Measurements from ENCODE around the gene PEX14.
"Not testable (repeated sequence)": the region's sequence is repeated elsewhere in the genome, so short reads cannot be mapped to it uniquely, and the experiment has no call there.

PEX14 gene

DNA sequence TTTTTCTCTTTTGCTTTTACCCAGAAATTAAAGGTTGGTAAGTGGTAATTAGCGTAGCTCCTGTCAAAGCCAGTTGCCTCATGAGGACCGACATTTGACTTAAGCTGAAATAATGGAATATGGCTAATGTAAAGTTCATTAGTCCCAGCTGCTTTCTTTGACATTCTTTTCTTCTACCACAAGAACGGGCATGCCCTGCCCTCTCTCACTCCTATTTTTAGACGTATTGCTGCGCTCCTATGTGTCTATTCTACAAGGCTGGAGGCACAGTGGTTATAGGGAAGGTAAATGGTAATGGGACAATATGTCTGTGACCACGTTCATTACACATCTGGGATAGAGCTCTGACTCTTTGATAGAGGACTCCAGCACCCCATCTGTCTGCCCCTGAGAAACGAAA, 18.1 kb upstream of the PEX14 start:
- H3F3A ChIP-seq (ENCODE audit: insufficient read depth): 0 out of 2 replicates have a peak, but pooled peaks cover 4% of the 10 kb centered on the region
- H3K9me3 ChIP-seq (ENCODE audit: insufficient read depth, low read length): no peaks in the 10 kb centered on the region
- TF ChIP-seq, protein P1, sequence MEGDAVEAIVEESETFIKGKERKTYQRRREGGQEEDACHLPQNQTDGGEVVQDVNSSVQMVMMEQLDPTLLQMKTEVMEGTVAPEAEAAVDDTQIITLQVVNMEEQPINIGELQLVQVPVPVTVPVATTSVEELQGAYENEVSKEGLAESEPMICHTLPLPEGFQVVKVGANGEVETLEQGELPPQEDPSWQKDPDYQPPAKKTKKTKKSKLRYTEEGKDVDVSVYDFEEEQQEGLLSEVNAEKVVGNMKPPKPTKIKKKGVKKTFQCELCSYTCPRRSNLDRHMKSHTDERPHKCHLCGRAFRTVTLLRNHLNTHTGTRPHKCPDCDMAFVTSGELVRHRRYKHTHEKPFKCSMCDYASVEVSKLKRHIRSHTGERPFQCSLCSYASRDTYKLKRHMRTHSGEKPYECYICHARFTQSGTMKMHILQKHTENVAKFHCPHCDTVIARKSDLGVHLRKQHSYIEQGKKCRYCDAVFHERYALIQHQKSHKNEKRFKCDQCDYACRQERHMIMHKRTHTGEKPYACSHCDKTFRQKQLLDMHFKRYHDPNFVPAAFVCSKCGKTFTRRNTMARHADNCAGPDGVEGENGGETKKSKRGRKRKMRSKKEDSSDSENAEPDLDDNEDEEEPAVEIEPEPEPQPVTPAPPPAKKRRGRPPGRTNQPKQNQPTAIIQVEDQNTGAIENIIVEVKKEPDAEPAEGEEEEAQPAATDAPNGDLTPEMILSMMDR (IDR thresholded peaks at IDR 0.05; ENCODE audit: insufficient read depth, low read length, poor library complexity, severe bottlenecking): no peak
- TF ChIP-seq EZH2phosphoT487 (conservative IDR thresholded peaks at IDR 0.05; ENCODE audit: low read length): no peak
- H3K9ac ChIP-seq (ENCODE audit: low read length): no peak overlapping the region
- no peaks in the 10 kb centered on the region for H3K36me3 ChIP-seq (ENCODE audit: low read length)
- no peak overlapping the region for H3K4me2 ChIP-seq (ENCODE audit: low read depth, low read length, poor library complexity, severe bottlenecking)
- H3K9me2 ChIP-seq (replicated peaks; ENCODE audit: insufficient read depth, low read length): no peaks in the 10 kb centered on the region
- H4K20me1 ChIP-seq (ENCODE audit: low read depth, low read length): no peaks in the 10 kb centered on the region
- H2AFZ ChIP-seq (ENCODE audit: low read depth, low read length, severe bottlenecking): no peak overlapping the region
- no peaks in the 10 kb centered on the region for H3K27me3 ChIP-seq (ENCODE audit: low read length)
- no peak overlapping the region for H3K4me3 ChIP-seq (ENCODE audit: insufficient read depth, low read length, poor library complexity, severe bottlenecking)
- H3K27ac ChIP-seq (ENCODE audit: low read depth, low read length): no peak overlapping the region
- no peaks in the 10 kb centered on the region for H3K79me2 ChIP-seq (ENCODE audit: insufficient read depth, low read length)

DNA sequence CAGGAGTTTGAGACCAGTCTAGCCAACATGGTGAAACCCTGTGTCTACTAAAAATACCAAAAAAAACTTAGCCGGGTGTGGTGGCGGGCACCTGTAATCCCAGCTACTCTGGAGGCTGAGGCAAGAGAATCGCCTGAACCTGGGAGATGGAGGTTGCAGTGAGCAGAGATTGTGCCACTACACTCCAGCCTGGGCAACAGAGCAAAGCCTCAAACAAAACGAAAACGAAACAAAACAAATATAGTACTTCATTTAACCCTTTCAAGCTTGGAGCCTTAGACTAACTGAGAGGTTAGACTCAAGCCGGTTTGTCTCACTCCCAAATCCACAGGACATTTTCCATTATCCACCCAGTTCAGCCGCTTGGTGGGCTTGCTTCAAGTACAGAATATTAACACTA, 17.3 kb upstream of the PEX14 start:
- not testable (repeated sequence) for H3K27me3 ChIP-seq (ENCODE audit: low read length); H3K9me3 ChIP-seq (ENCODE audit: insufficient read depth, low read length); H3K9ac ChIP-seq (ENCODE audit: low read length); H3K27ac ChIP-seq (ENCODE audit: low read depth, low read length); H3K36me3 ChIP-seq (ENCODE audit: low read length); H3K4me2 ChIP-seq (ENCODE audit: low read depth, low read length, poor library complexity, severe bottlenecking); H3F3A ChIP-seq (ENCODE audit: insufficient read depth); H3K9me2 ChIP-seq (replicated peaks; ENCODE audit: insufficient read depth, low read length); H2AFZ ChIP-seq (ENCODE audit: low read depth, low read length, severe bottlenecking); H3K4me3 ChIP-seq (ENCODE audit: insufficient read depth, low read length, poor library complexity, severe bottlenecking); H4K20me1 ChIP-seq (ENCODE audit: low read depth, low read length); H3K79me2 ChIP-seq (ENCODE audit: insufficient read depth, low read length)

DNA sequence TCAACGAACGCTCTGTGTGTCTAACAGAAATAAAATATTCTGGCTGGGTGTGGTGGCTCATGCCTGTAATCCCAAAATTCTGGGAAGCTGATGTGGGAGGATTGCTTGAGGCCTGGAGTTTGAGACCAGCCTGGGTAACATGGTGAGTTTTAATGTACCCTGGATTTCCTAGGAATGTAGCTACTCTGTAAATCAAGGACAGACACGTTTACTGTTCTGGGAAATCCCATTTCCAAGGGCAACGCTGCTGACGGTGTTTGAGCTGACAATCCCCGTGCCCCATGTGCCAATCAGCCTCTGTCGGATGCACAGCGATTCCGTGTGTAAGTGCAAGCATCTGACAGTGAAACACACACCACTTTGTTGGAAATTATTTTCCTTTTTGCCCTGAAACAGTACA, 16.9 kb upstream of the PEX14 start:
- no peak overlapping the region for H2AFZ ChIP-seq (ENCODE audit: low read depth, low read length, severe bottlenecking)
- H3K9ac ChIP-seq (ENCODE audit: low read length): no peak overlapping the region
- no peaks in the 10 kb centered on the region for H4K20me1 ChIP-seq (ENCODE audit: low read depth, low read length)
- no peaks in the 10 kb centered on the region for H3F3A ChIP-seq (ENCODE audit: insufficient read depth)
- H3K27me3 ChIP-seq (ENCODE audit: low read length): no peaks in the 10 kb centered on the region
- H3K27ac ChIP-seq (ENCODE audit: low read depth, low read length): no peak overlapping the region
- H3K79me2 ChIP-seq (ENCODE audit: insufficient read depth, low read length): no peaks in the 10 kb centered on the region
- H3K4me3 ChIP-seq (ENCODE audit: insufficient read depth, low read length, poor library complexity, severe bottlenecking): no peak overlapping the region
- H3K9me2 ChIP-seq (replicated peaks; ENCODE audit: insufficient read depth, low read length): no peaks in the 10 kb centered on the region
- no peak overlapping the region for H3K4me2 ChIP-seq (ENCODE audit: low read depth, low read length, poor library complexity, severe bottlenecking)
- no peaks in the 10 kb centered on the region for H3K9me3 ChIP-seq (ENCODE audit: insufficient read depth, low read length)
- no peaks in the 10 kb centered on the region for H3K36me3 ChIP-seq (ENCODE audit: low read length)
- TF ChIP-seq, protein P1 (IDR thresholded peaks at IDR 0.05; ENCODE audit: insufficient read depth, low read length, poor library complexity, severe bottlenecking): no peak

DNA sequence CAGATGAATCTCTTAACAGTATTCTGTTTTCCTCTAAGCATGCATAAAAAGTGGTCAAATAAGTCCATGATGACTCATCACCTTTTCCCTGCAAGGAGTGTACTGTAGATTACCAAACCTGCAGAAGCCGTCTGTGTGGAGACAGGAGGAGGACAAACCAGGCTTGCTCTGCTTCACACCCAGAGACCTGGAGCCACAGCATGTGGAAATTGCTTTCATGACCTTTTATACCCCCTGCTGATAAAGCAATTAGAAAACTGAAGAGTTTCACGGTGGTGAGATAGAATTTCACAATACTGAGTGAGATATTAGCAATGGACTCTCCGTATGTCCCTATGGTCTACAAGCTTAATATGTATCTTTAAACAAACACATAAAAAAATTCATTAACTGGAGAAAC, 15.6 kb upstream of the PEX14 start:
- H3K9ac ChIP-seq (ENCODE audit: low read length): no peak overlapping the region
- no peak overlapping the region for H3K4me2 ChIP-seq (ENCODE audit: low read depth, low read length, poor library complexity, severe bottlenecking)
- H3K79me2 ChIP-seq (ENCODE audit: insufficient read depth, low read length): no peaks in the 10 kb centered on the region
- no peak overlapping the region for H3K27ac ChIP-seq (ENCODE audit: low read depth, low read length)
- H3K4me3 ChIP-seq (ENCODE audit: insufficient read depth, low read length, poor library complexity, severe bottlenecking): no peak overlapping the region
- H3K27me3 ChIP-seq (ENCODE audit: low read length): no peaks in the 10 kb centered on the region
- no peaks in the 10 kb centered on the region for H3K9me2 ChIP-seq (replicated peaks; ENCODE audit: insufficient read depth, low read length)
- no peak overlapping the region for H2AFZ ChIP-seq (ENCODE audit: low read depth, low read length, severe bottlenecking)
- no peaks in the 10 kb centered on the region for H4K20me1 ChIP-seq (ENCODE audit: low read depth, low read length)
- no peak for TF ChIP-seq EZH2phosphoT487 (conservative IDR thresholded peaks at IDR 0.05; ENCODE audit: low read length)
- TF ChIP-seq, protein P1 (IDR thresholded peaks at IDR 0.05; ENCODE audit: insufficient read depth, low read length, poor library complexity, severe bottlenecking): no peak
- H3K36me3 ChIP-seq (ENCODE audit: low read length): no peaks in the 10 kb centered on the region
- H3K9me3 ChIP-seq (ENCODE audit: insufficient read depth, low read length): no peaks in the 10 kb centered on the region
- H3F3A ChIP-seq (ENCODE audit: insufficient read depth): no peaks in the 10 kb centered on the region
